Spinal cord (tissue), 10 donors: ENCODE data around the gene NYNRIN. TPM values are rescaled to one million over a fixed set of nuclear protein-coding genes. Genes with fewer than 3 reads are reported as not detected.
A peak's percentile ranks its signal among the peaks of the same experiment; 100 is the strongest.
"Not testable (repeated sequence)": the region's sequence is repeated elsewhere in the genome, so short reads cannot be mapped to it uniquely, and the experiment has no call there.

ENCODE experiments used
- DNase-seq, 6 donors: peaks; one replicate each; pipeline versions ENCODE4 v3.0.0 to v3.0.0-alpha.2; 2013 to 2015; ENCODE audit warnings: low spot score in 6 of 6, low read depth in 4 of 6
- H3K27ac ChIP-seq: one replicate; pipeline ENCODE4 v1.5.1; 2013; ENCODE audit warnings: low read depth, low read length, control low read depth
- H3K27me3 ChIP-seq: one replicate; pipeline ENCODE4 v1.6.1; 2013; ENCODE audit warnings: low read length; ENCODE audit not compliant: control insufficient read depth, insufficient read depth
- H3K36me3 ChIP-seq: one replicate; pipeline ENCODE4 v1.6.1; 2013; ENCODE audit warnings: low read length; ENCODE audit not compliant: control insufficient read depth, insufficient read depth
- H3K4me1 ChIP-seq: one replicate; pipeline ENCODE4 v1.6.1; 2013; ENCODE audit warnings: low read length; ENCODE audit not compliant: control insufficient read depth, insufficient read depth
- H3K4me3 ChIP-seq: one replicate; pipeline ENCODE4 v1.5.1; 2013; ENCODE audit warnings: low read depth, low read length, control low read depth
- H3K9me3 ChIP-seq: one replicate; pipeline ENCODE4 v1.6.1; 2013; ENCODE audit warnings: low read length; ENCODE audit not compliant: control insufficient read depth, insufficient read depth
- WGBS: methylation state at CpG from one replicate; pipeline ENCODE4 v1.1.5; 2013; ENCODE audit warnings: missing lambda C conversion rate; ENCODE audit not compliant: insufficient coverage; 5-methylcytosine and 5-hydroxymethylcytosine counted together
- polyA plus RNA-seq, 2 donors: library from polyadenylated mRNA; unstranded; fragments of 120-200 nt; gene quantifications; one replicate each; pipeline ENCODE4 v1.2.1, GENCODE V29; 2013; ENCODE audit not compliant: insufficient read length in 2 of 2
- total RNA-seq, 2 donors: library from RNA; depleted of rRNA in 1 of 2; stranded (reverse); fragments of 120-200 nt in 1 of 2; fragments of >200 nt in 1 of 2; gene quantifications; one replicate each; pipeline versions ENCODE4 v1.2.3 to v1.2.4, GENCODE V29; 2013 to 2014
- donor health status: healthy.

The NYNRIN gene
- total and polyA plus RNA-seq, 4 donors = 14.8 to 37.4 (median 30.2) TPM

- Histone ChIP-seq H3K27ac (peak overlapping the region; percentile 99), H3K4me3 (peak overlapping the region; percentile 99), H3K9me3 (no peaks in the 10 kb centered on the region), H3K27me3 (no peaks in the 10 kb centered on the region), H3K4me1 (peaks cover 27% of the 10 kb centered on the region), H3K36me3 (peaks cover 31% of the 10 kb centered on the region)
- no peak for DNase-seq
- WGBS = 79% methylated on average over 4 of the region's 5 CpGs
These were observed 42.7 kb downstream of the NYNRIN start for GRCh38 chr14:24441485-24441884.

GRCh38 chr14:24441904-24442239, 43.1 kb downstream of the NYNRIN start:
- Histone ChIP-seq H3K4me1 (peaks cover 26% of the 10 kb centered on the region), H3K4me3 (peak overlapping the region; percentile 99), H3K27ac (peak overlapping the region; percentile 99), H3K9me3 (no peaks in the 10 kb centered on the region), H3K27me3 (no peaks in the 10 kb centered on the region), H3K36me3 (peaks cover 31% of the 10 kb centered on the region)
- 6% methylated on average over 8 of the region's 12 CpGs for WGBS
- DNase-seq = peak in 1 of 6 donors; percentile 22

GRCh38 chr14:24442240-24443052, 43.6 kb downstream of the NYNRIN start, which contains the start of gene SDR39U1:
TSS of gene SDR39U1 (minus strand) at chr14:24442776. CDS start at chr14:24442769, 7 bp downstream.
- WGBS = 0% methylated on average over 42 of the region's 52 CpGs
- H3K4me1 ChIP-seq = peaks cover 23% of the 10 kb centered on the region
- no peaks in the 10 kb centered on the region for H3K9me3 ChIP-seq

GRCh38 chr14:24443053-24443665, 44.4 kb downstream of the NYNRIN start:
- 18% methylated on average over 7 of the region's 7 CpGs for WGBS
- peak overlapping the region; percentile 99 for H3K27ac ChIP-seq
- no peaks in the 10 kb centered on the region for H3K9me3 ChIP-seq
- peaks cover 21% of the 10 kb centered on the region for H3K36me3 ChIP-seq
- DNase-seq = peak in 1 of 6 donors; percentile 46
- H3K27me3 ChIP-seq = no peaks in the 10 kb centered on the region
- H3K4me3 ChIP-seq = peak overlapping the region; percentile 99
- peaks cover 23% of the 10 kb centered on the region for H3K4me1 ChIP-seq

More at GRCh38 chr14:24442240-24443052, 43.6 kb downstream of the NYNRIN start, which contains the start of gene SDR39U1:
- peaks cover 25% of the 10 kb centered on the region for H3K36me3 ChIP-seq
- H3K4me3 ChIP-seq = peak within 1 kb of the TSS; percentile 99
- peak; percentile 98 to 100 (median 98) for DNase-seq
- H3K27me3 ChIP-seq = no peaks in the 10 kb centered on the region
- peak within 1 kb of the TSS; percentile 99 for H3K27ac ChIP-seq

GRCh38 chr14:24450828-24451227, 52.0 kb downstream of the NYNRIN start:
- DNase-seq, H3K36me3 ChIP-seq, H3K9me3 ChIP-seq, H3K4me1 ChIP-seq, H3K4me3 ChIP-seq, H3K27me3 ChIP-seq, H3K27ac ChIP-seq: not testable (repeated sequence)
- WGBS = no CpG with 5 or more reads among the region's 2 CpGs

GRCh38 chr14:24456980-24457379, 58.2 kb downstream of the NYNRIN start:
- H3K9me3 ChIP-seq = peaks cover 2% of the 10 kb centered on the region
- no peak overlapping the region for H3K27ac ChIP-seq
- no peaks in the 10 kb centered on the region for H3K4me1 ChIP-seq

GRCh38 chr14:24458736-24459135, 59.9 kb downstream of the NYNRIN start:
- Histone ChIP-seq H3K27me3 (no peaks in the 10 kb centered on the region), H3K4me1 (no peaks in the 10 kb centered on the region), H3K27ac (no peak overlapping the region), H3K36me3 (no peaks in the 10 kb centered on the region), H3K9me3 (peaks cover 2% of the 10 kb centered on the region), H3K4me3 (no peak overlapping the region)
- 60% methylated on average over 1 of the region's 1 CpG for WGBS
- no peak for DNase-seq

More at GRCh38 chr14:24456980-24457379, 58.2 kb downstream of the NYNRIN start:
- Histone ChIP-seq H3K4me3 (no peak overlapping the region), H3K27me3 (no peaks in the 10 kb centered on the region), H3K36me3 (no peaks in the 10 kb centered on the region)
- no peak for DNase-seq

GRCh38 chr14:24459331-24459730, 60.5 kb downstream of the NYNRIN start:
- DNase-seq = no peak
- no peaks in the 10 kb centered on the region for H3K27me3 ChIP-seq
- peaks cover 2% of the 10 kb centered on the region for H3K9me3 ChIP-seq
- H3K27ac ChIP-seq = no peak overlapping the region
- no peaks in the 10 kb centered on the region for H3K36me3 ChIP-seq
- H3K4me3 ChIP-seq = no peak overlapping the region
- H3K4me1 ChIP-seq = no peaks in the 10 kb centered on the region
- 70% methylated on average over 1 of the region's 3 CpGs for WGBS

GRCh38 chr14:24461336-24461735, 62.5 kb downstream of the NYNRIN start:
- Histone ChIP-seq H3K36me3 (no peaks in the 10 kb centered on the region), H3K27ac (no peak overlapping the region), H3K27me3 (no peaks in the 10 kb centered on the region), H3K9me3 (no peaks in the 10 kb centered on the region), H3K4me1 (no peaks in the 10 kb centered on the region), H3K4me3 (no peak overlapping the region)
- DNase-seq = no peak
